NOMO-1 treated with DMSO at 0.1 percent for 48 hours (cell line): ENCODE data around the gene COL21A1.
A peak's percentile ranks its signal among the peaks of the same experiment; 100 is the strongest.

Experiments
- DNase-seq: peaks from one replicate; lab custom pipeline; 2025; ENCODE audit not compliant: unreplicated experiment; lab: John Stamatoyannopoulos, UW

COL21A1 gene

GRCh38 chr6:56051202-56051598, 196.2 kb downstream of the COL21A1 start:
- DNase-seq = no peak

- DNase-seq = peak; percentile 81
Measured at GRCh38 chr6:56050530-56051201, 196.7 kb downstream of the COL21A1 start.

- DNase-seq = no peak
Measured at GRCh38 chr6:56048601-56049000, 198.8 kb downstream of the COL21A1 start.

GRCh38 chr6:56047931-56048540, 199.3 kb downstream of the COL21A1 start:
- no peak for DNase-seq

- peak; percentile 74 for DNase-seq
Measured at GRCh38 chr6:56046576-56046975, 200.8 kb downstream of the COL21A1 start.

GRCh38 chr6:56043761-56044160, 203.6 kb downstream of the COL21A1 start:
- DNase-seq = no peak

- no peak for DNase-seq
Measured at GRCh38 chr6:56043076-56043475, 204.3 kb downstream of the COL21A1 start.

- no peak for DNase-seq
Measured at GRCh38 chr6:56041591-56041990, 205.8 kb downstream of the COL21A1 start.

GRCh38 chr6:56040889-56041301, 206.5 kb downstream of the COL21A1 start:
- no peak for DNase-seq

- peak; percentile 71 for DNase-seq
Measured at GRCh38 chr6:56040223-56040622, 207.2 kb downstream of the COL21A1 start.

- DNase-seq = no peak
Measured at GRCh38 chr6:56038764-56039163, 208.6 kb downstream of the COL21A1 start.

- DNase-seq = no peak
Measured at GRCh38 chr6:56037601-56038000, 209.8 kb downstream of the COL21A1 start.

- no peak for DNase-seq
Measured at GRCh38 chr6:56036916-56037600, 210.3 kb downstream of the COL21A1 start.

GRCh38 chr6:56033401-56033800, 214.0 kb downstream of the COL21A1 start:
- no peak for DNase-seq

GRCh38 chr6:56032715-56033260, 214.6 kb downstream of the COL21A1 start:
- DNase-seq = no peak

GRCh38 chr6:56027865-56028264, 219.5 kb downstream of the COL21A1 start:
- DNase-seq = no peak

- DNase-seq = no peak
Measured at GRCh38 chr6:56026455-56027180, 220.8 kb downstream of the COL21A1 start.

- DNase-seq = no peak
Measured at GRCh38 chr6:56025795-56026194, 221.6 kb downstream of the COL21A1 start.

- no peak for DNase-seq
Measured at GRCh38 chr6:56024931-56025330, 222.4 kb downstream of the COL21A1 start.

GRCh38 chr6:56023829-56024228, 223.6 kb downstream of the COL21A1 start:
- no peak for DNase-seq

GRCh38 chr6:56022678-56023077, 224.7 kb downstream of the COL21A1 start:
- no peak for DNase-seq
